ENCODE data around the gene MAL. TPM values are rescaled to one million over a fixed set of nuclear protein-coding genes. Genes with fewer than 3 reads are reported as not detected.

Gene MAL
- total RNA-seq, 1 experiment from 2014 or later, result not detected

DNA sequence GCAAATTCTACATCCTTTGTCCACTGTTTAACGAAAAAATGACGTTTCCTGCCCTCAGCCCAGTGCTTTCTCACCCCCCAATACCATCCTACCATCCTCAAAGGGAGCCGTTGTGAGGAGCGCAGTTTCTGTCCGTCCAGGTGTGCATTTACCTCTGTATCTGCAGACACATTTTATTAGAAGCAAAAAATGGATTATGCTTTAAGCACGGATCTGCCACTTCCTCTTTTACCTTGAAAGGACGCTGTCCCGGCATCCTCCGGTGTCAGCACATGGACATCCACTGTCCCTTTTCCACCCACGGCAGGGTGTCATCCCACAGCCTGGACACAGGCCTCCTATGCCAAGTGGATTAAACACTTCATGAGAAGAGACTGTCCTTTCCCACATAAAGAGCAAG lies 7.2 kb upstream of the MAL start:
- H3K27ac Mint-ChIP-seq (ENCODE audit: low read depth, unreplicated experiment), result no peak overlapping the region
- no TSS peak for BruUV-seq (replicated peaks)
- ChIA-PET CTCF (interaction anchor here (1.6 kb wide), 1 partner anchor 61 kb away, joined by 8 read pairs; no protein-coding TSS in a partner anchor), POLR2A (no interaction called here)
- H3K36me3 Mint-ChIP-seq (ENCODE audit: insufficient read depth, unreplicated experiment), result peaks cover 6% of the 10 kb centered on the region
- no peak overlapping the region for H3K4me3 Mint-ChIP-seq (ENCODE audit: unreplicated experiment)
- no peak for DNase-seq (ENCODE audit: unreplicated experiment)
- peaks cover 22% of the 10 kb centered on the region for H3K27me3 Mint-ChIP-seq (ENCODE audit: insufficient read depth, unreplicated experiment)
- no peaks in the 10 kb centered on the region for H3K9me3 Mint-ChIP-seq (ENCODE audit: unreplicated experiment)
- peaks cover 8% of the 10 kb centered on the region for H3K4me1 Mint-ChIP-seq (ENCODE audit: insufficient read depth, unreplicated experiment)
- intact Hi-C loops (cut with micrococcal nuclease), result no loop called here
- TF ChIP-seq, protein P1, sequence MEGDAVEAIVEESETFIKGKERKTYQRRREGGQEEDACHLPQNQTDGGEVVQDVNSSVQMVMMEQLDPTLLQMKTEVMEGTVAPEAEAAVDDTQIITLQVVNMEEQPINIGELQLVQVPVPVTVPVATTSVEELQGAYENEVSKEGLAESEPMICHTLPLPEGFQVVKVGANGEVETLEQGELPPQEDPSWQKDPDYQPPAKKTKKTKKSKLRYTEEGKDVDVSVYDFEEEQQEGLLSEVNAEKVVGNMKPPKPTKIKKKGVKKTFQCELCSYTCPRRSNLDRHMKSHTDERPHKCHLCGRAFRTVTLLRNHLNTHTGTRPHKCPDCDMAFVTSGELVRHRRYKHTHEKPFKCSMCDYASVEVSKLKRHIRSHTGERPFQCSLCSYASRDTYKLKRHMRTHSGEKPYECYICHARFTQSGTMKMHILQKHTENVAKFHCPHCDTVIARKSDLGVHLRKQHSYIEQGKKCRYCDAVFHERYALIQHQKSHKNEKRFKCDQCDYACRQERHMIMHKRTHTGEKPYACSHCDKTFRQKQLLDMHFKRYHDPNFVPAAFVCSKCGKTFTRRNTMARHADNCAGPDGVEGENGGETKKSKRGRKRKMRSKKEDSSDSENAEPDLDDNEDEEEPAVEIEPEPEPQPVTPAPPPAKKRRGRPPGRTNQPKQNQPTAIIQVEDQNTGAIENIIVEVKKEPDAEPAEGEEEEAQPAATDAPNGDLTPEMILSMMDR (IDR thresholded peaks at IDR 0.05; ENCODE audit: unreplicated experiment), result no peak

DNA sequence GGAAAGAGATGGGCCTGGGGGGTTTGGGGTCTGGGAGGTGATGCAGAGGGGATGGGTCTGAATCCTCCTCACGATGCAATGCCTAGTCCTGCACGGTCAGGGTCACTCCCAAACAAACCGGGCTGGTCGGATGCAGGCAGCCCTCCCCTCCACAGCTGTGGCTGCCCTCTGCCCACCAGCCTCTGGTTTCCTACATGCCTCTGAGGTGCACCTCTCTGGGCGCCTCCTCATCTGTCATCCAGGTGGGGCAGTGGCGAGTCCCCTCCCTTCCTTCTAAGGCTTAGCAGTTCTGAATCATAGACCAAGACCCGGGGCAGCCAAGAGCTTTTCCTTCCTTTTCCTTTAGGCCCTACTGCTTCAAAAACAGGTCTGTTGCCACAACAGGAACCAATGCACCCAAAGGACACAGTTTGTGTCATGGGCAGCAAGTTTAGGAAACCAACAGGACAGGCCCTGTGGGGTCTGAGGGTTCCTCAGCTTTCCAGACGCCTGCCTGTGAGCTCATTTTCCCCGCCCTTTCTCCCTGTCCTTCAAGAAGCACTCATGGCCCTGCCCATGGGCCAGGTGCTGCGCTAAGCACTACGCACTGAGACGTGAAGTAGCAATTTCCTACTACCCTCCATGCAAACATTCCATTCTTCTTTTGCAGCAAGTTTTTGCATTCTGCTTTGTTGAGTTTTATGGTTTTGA lies 6.5 kb upstream of the MAL start:
- intact Hi-C loops (cut with micrococcal nuclease), result no loop called here
- POLR2A ChIA-PET, result interaction anchor here (0.6 kb wide), 1 partner anchor 11 kb away, joined by 4 read pairs; no protein-coding TSS in a partner anchor
- no peaks in the 10 kb centered on the region for H3K9me3 Mint-ChIP-seq (ENCODE audit: unreplicated experiment)
- TF ChIP-seq, protein P1 (IDR thresholded peaks at IDR 0.05; ENCODE audit: unreplicated experiment), result no peak
- H3K27me3 Mint-ChIP-seq (ENCODE audit: insufficient read depth, unreplicated experiment), result peaks cover 29% of the 10 kb centered on the region
- no TSS peak for BruUV-seq (replicated peaks)
- no peak overlapping the region for H3K4me3 Mint-ChIP-seq (ENCODE audit: unreplicated experiment)
- no peak for DNase-seq (ENCODE audit: unreplicated experiment)
- H3K4me1 Mint-ChIP-seq (ENCODE audit: insufficient read depth, unreplicated experiment), result peaks cover 8% of the 10 kb centered on the region
- CTCF ChIA-PET, result interaction anchor here (1.5 to 1.6 kb wide), 2 partner anchors 58 to 61 kb away, joined by 5 to 8 read pairs; no protein-coding TSS in a partner anchor
- no peak overlapping the region for H3K27ac Mint-ChIP-seq (ENCODE audit: low read depth, unreplicated experiment)
- H3K36me3 Mint-ChIP-seq (ENCODE audit: insufficient read depth, unreplicated experiment), result peaks cover 6% of the 10 kb centered on the region

DNA sequence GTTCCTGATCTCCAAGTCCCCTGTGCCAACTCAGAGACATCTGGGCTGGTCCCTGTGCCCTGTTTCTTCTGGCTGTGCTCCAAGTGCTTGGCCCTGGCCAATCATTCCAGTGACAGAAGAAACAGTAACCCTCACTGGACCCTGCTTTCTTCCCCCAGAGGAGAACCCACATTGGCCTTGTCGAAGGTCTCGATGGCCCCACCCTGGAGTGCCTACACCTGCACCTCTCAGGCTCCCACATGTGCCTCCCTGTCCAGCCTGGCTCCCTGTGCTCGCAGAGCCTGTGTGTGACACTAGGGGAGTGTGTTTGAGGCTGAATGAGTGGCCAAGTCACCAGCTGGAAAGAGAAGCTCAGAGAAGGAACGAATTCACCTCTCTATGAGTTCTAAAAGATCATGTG lies 5.9 kb upstream of the MAL start:
- Mint-ChIP-seq H3K27ac (ENCODE audit: low read depth, unreplicated experiment) (no peak overlapping the region), H3K36me3 (ENCODE audit: insufficient read depth, unreplicated experiment) (peaks cover 6% of the 10 kb centered on the region), H3K9me3 (ENCODE audit: unreplicated experiment) (no peaks in the 10 kb centered on the region), H3K27me3 (ENCODE audit: insufficient read depth, unreplicated experiment) (peaks cover 35% of the 10 kb centered on the region), H3K4me1 (ENCODE audit: insufficient read depth, unreplicated experiment) (peaks cover 8% of the 10 kb centered on the region), H3K4me3 (ENCODE audit: unreplicated experiment) (no peak overlapping the region)
- ChIA-PET CTCF (interaction anchor here (1.5 to 1.6 kb wide), 2 partner anchors 57 to 60 kb away, joined by 5 to 8 read pairs; no protein-coding TSS in a partner anchor), POLR2A (interaction anchor here (0.6 kb wide), 1 partner anchor 12 kb away, joined by 4 read pairs; no protein-coding TSS in a partner anchor)
- TF ChIP-seq, protein P1 (IDR thresholded peaks at IDR 0.05; ENCODE audit: unreplicated experiment), result no peak
- DNase-seq (ENCODE audit: unreplicated experiment), result no peak
- intact Hi-C loops (cut with micrococcal nuclease), result no loop called here
- BruUV-seq (replicated peaks), result no TSS peak

DNA sequence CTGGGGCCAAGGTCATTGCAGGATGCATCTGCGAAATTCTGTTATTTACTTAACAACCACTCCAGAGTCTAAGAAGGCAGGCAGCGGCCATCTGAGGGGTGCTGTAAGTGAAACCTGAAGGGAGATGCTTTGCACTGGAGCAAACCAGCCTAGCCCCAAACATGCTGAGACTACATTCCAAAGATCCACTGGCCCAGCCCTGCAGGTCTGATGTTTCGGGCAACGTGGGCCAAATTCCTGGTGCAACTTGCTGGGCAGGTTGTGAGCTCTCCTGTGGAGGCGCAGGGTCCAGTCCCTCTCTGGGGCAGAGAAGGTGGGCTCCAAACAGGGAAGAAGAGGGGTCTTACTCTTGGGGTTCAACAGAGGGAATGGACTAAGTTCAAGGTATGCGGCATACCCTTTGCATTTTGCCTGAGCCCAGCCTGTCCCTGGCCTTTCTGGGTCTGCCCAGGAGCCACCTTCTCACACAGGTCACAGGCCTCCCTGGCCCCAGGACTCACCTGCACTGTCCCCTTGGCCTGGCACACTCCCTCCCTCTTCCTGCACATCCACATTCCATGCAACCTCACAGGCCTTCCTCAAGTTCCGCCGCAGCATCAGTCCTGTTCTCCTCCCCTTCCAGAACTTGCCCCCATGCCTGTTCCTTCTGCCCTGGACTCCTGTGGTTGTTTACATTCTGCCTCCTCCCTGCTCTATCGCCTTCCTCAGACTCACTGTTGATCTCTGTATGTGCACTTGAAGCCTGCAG lies 5.1 kb upstream of the MAL start:
- H3K27ac Mint-ChIP-seq (ENCODE audit: low read depth, unreplicated experiment), result no peak overlapping the region
- H3K36me3 Mint-ChIP-seq (ENCODE audit: insufficient read depth, unreplicated experiment), result peaks cover 6% of the 10 kb centered on the region
- TF ChIP-seq, protein P1 (IDR thresholded peaks at IDR 0.05; ENCODE audit: unreplicated experiment), result no peak
- H3K4me3 Mint-ChIP-seq (ENCODE audit: unreplicated experiment), result no peak overlapping the region
- intact Hi-C loops (cut with micrococcal nuclease), result no loop called here
- no TSS peak for BruUV-seq (replicated peaks)
- peaks cover 41% of the 10 kb centered on the region for H3K27me3 Mint-ChIP-seq (ENCODE audit: insufficient read depth, unreplicated experiment)
- ChIA-PET CTCF (interaction anchor here (1.0 to 4.7 kb wide), 4 partner anchors 17 to 147 kb away, joined by 3 to 86 read pairs (median 6); no protein-coding TSS in a partner anchor), POLR2A (no interaction called here)
- no peaks in the 10 kb centered on the region for H3K9me3 Mint-ChIP-seq (ENCODE audit: unreplicated experiment)
- no peak for DNase-seq (ENCODE audit: unreplicated experiment)
- H3K4me1 Mint-ChIP-seq (ENCODE audit: insufficient read depth, unreplicated experiment), result peaks cover 8% of the 10 kb centered on the region

Data from MCF 10A (cell line).